ENCODE data around the gene CDH8. TPM values are rescaled to one million over a fixed set of nuclear protein-coding genes. Genes with fewer than 3 reads are reported as not detected.
"Not testable (repeated sequence)": the region's sequence is repeated elsewhere in the genome, so short reads cannot be mapped to it uniquely, and the experiment has no call there.

The CDH8 gene
- total RNA-seq, 1 donor from 2014 or later, result not detected

DNA sequence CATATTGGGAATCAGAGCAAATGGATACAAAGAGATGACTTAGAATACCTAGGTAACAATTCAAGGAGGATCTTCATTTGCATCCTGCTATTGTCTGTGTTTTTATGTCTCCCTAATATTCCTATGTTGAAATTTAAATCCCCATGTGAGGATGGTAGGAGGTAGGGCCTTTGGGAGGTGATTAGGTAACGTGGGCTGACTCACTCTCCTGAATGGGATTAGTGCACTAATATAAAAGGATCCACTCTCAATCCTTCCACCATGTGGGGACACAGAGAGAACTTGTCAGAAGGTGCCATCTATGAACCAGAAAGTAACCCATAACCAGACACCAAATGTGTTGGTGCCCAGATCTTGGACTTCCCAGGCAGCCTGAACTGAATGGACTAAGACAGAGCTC is 83.4 kb downstream of the CDH8 start:
- DNase-seq (ENCODE audit: missing footprints), result no peak
- no peak for ATAC-seq
- intact Hi-C loops (cut with DNase I), result no loop called here

DNA sequence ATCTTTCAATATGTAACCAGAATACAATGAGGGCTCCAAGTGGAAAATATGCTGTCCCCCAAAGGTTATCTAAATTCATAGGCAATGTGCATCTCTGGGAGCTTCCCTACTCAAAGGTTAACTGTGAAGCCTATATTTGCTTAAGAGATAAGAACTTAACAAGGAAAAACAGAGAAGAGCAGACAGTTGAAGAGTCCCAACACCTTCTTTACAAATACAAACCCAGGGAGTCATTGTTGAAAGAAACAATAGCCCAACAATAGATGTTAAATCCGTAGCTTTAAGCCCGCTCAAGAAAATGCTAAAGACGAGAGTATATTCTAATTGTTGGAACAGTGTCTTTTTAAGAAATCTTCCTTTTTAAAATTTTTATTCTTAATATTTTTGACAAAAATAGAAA is 87.8 kb downstream of the CDH8 start:
- ATAC-seq (no peak), DNase-seq (ENCODE audit: missing footprints) (no peak)
- intact Hi-C loops (cut with DNase I), result no loop called here

DNA sequence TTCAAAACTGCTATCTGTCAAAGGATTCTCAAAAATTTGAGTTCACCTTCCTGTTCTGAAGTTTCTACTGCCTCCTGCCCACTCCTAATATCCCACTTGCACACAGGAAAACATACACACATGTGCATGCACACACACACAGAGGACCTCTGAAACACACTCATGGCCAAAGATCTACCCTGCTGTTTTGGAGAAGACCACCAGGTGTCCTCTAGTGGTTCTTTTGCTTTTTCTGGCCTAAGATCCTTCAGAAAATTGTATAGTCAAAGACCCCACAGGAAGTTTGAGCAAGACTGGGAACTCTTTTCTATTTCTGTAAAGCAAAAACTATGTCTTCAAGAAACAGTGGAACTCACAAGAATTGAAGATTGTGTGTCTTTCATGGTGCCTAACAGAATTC is 90.2 kb downstream of the CDH8 start:
- ATAC-seq, result no peak
- intact Hi-C loops (cut with DNase I), result no loop called here
- DNase-seq (ENCODE audit: missing footprints), result no peak

DNA sequence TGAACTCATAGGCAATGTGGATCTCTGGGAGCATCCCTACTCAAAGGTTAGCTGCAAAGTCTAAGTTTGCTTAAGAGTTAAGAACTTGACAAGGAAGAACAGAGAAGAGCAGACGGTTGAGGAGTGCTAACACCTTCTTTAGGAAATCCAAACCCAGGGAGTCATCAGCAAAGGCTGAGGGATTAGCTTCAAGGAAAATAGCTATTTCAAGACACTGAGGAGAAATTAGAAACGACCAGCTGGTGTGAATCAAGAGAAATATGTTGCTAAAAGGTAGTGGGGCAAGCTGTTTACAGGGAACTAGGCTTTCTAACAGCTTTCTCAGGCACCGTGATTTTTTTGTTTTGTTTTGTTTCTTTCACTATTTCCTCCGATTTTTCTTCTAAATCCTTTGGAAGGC is 90.7 kb downstream of the CDH8 start:
- intact Hi-C loops (cut with DNase I), result no loop called here
- DNase-seq (ENCODE audit: missing footprints), result no peak

DNA sequence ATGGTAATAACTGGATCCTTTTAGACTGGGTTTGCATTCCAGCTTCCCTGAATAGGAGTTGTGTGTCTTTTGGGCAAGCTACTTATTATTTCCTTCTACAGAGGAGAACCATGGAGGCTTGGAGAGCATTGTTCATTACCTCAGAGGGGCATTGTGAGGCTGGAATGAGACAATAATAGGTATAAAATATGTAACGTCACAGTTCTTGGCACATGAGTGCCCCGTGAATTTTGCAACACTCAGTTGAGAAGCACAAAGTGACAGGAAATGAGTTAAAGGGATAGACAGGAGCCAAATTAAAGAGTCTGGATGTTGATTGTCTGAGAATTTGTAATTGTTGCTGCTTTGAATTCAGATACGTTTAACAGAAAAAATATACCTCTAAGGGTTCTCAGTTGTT is 92.2 kb downstream of the CDH8 start:
- DNase-seq (ENCODE audit: missing footprints) (no peak), ATAC-seq (no peak)
- intact Hi-C loops (cut with DNase I), result no loop called here

More for the DNA sequence above, 90.7 kb downstream of the CDH8 start:
- no peak for ATAC-seq

DNA sequence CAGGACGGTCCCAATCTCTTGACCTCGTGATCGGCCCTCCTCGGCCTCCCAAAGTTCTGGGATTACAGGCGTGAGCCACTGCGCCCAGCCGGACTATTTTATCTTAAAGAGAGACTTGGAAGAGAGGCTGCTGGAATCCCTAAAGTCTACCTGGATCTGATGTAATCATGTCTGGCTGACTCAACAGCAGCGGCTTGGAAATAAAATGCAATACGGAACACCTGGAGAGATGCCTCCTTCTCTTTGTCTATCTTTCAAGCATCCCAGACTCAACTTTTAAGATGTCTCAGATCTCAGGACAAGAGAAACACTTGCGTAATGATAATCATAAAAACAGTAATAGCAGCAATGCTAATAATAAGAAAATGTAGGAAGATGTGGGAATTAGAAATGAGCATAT is 95.6 kb downstream of the CDH8 start:
- ATAC-seq, result no peak
- intact Hi-C loops (cut with DNase I), result no loop called here
- no peak for DNase-seq (ENCODE audit: missing footprints)

DNA sequence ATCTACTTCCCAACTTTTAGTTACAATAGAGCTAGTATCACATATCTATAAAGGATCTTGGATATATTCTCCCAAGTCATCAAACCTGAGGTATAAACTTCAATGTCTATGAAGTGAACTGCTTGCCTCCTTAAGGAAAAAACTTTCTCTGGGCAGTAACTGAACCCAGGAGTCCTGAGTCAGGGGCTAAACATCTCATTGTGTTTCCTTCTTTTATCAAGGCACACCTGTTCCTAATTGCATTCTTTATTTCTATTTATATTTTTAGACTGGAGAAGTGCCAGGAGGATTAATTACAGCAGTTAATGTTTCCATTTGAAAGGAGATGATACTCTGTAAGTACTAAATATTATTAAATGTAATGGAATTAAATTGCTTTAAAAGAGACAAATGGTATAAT is 98.6 kb downstream of the CDH8 start:
- no peak for ATAC-seq

DNA sequence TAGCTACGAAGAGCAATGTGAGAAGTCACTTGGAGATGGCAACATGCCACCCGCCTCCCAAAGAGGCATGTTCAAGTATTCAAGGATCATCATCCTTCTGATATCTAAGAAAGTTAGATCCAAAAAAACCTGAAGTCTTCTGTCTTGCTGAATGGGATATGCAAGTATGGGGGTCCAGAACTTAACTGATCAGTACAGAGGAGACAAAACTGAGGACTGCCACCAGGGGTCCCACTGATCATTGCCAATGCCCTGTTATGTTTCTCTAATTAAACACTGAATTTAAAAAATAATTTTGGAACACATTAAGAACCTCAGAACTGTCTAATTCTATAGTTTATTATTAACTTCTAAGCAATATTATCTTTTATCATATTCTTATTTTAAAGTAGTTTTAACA is 99.7 kb downstream of the CDH8 start:
- DNase-seq (ENCODE audit: missing footprints) (no peak), ATAC-seq (no peak)
- intact Hi-C loops (cut with DNase I), result no loop called here

More for the DNA sequence above, 98.6 kb downstream of the CDH8 start:
- DNase-seq (ENCODE audit: missing footprints), result no peak
- intact Hi-C loops (cut with DNase I), result no loop called here

DNA sequence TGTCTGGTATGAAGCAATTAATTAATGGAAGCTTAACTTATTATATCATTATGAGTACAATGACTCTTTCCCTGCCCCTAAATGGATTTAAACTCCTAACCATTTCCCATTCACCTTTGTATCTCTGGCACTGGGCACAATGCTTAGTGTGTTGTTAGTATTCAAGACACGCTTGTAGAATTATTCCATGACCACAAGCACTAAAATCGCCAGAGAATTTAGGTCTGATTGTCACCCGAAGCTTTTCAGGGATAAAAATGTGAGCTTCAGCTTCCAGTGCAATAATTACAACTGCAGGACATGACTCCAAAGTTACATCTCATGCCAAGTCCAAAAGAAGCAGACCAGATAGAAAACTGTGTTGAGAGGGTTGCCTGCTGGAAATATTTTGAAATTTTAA is 101.6 kb downstream of the CDH8 start:
- no peak for ATAC-seq
- no peak for DNase-seq (ENCODE audit: missing footprints)
- intact Hi-C loops (cut with DNase I), result no loop called here

DNA sequence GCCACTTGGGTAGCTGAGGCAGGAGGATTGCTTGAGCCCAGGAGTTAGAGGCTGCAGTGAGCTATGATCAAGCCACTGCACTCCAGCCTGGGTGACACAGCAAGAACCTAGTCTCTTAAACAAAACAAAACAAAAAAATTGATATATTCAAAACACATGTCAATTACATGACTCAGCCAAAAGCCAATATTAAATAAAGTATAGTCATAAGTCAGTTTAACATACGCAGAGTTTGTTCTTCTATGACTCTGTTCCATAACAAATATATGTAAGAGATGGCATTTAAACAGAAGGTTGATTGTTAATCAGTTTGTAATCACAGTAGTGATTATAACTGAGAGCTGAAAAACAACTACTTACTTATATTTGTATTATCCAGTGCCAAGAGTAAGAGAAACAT is 106.5 kb downstream of the CDH8 start:
- intact Hi-C loops (cut with DNase I), result no loop called here
- ATAC-seq, result no peak
- no peak for DNase-seq (ENCODE audit: missing footprints)

DNA sequence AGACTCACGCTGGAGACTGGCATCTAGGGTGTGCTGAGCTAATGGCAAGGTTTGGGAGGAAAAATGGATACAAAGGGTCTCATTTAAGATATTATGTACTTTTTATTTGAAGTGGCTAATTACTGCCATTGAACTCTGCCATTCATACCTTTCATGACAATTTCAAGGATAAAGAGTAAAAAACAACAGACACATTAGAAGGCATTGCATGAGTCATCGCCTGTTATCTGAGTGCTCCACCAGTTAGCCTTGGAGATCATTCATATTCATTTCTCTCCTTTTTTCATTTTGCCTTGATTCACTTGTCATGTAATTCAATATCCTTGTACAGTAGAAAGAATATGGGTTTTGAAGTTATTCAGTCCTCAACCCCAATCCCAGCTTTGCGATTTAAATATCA is 109.5 kb downstream of the CDH8 start:
- intact Hi-C loops (cut with DNase I), result no loop called here
- ATAC-seq (no peak), DNase-seq (ENCODE audit: missing footprints) (no peak)

DNA sequence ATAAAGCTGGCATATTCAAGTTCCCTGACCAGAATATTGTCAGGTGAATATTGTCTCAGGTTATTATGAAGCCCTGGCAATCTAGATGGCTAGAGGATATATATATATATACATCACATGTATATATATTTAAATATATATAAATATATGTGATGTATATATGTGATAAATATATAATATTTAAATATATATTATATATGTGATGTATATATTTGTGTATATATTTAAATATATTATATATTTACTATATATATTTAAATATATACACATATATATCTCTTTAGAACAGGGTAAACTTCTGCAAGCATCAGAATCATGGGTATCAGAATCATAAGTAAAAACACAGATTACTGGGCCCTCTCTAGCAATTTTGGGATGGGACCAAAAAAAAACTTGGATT is 112.6 kb downstream of the CDH8 start:
- no peak for ATAC-seq
- intact Hi-C loops (cut with DNase I), result no loop called here
- DNase-seq (ENCODE audit: missing footprints), result no peak

DNA sequence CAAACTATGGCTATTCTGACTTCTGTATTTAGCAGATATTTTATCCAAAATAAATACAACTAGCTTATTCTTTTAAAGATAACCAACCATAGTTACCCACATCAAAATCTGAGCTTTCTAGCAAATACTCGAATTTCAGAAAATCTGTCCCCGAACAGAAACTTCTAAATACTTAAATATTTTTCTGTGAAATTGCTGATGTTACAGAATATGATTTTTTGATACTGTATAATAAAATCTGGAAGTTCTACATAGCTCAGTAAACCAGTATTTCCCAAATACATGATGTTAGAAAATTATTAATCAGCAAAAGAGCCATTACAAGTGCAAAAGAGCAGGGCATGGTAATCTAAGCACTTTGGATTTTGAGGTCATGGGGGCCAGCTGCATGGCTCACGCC is 114.9 kb downstream of the CDH8 start:
- ATAC-seq, result no peak
- intact Hi-C loops (cut with DNase I), result no loop called here
- DNase-seq (ENCODE audit: missing footprints), result no peak

DNA sequence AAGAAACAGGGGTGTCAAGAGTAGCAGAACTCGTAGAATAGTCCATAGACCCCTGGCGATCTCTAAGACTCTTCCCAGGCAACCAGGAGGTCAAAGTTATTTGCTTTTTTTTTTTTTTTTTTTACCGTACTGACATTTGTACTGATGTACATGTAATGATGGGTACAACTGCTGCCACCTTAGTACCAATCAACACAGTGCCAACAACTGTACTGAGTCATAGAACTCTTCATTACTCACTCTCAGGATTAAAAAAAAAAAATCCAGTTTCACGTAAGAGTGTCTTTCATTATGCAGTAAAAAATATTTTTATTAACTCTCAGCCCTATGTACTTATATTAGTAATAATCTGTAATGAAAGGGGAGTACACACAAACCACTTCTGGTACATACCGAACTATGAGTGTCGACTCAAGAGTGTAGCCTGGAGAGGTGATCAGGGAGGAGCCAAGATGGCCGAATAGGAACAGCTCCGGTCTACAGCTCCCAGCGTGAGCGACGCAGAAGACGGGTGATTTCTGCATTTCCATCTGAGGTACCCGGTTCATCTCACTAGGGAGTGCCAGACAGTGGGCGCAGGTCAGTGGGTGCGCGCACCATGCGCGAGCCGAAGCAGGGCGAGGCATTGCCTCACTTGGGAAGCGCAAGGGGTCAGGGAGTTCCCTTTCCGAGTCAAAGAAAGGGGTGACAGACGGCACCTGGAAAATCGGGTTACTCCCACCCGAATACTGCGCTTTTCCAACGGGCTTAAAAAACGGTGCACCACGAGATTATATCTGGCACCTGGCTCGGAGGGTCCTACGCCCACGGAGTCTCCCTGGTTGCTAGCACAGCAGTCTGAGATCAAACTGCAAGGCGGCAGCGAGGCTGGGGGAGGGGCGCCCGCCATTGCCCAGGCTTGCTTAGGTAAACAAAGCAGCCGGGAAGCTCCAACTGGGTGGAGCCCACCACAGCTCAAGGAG is 118.1 kb downstream of the CDH8 start:
- DNase-seq (ENCODE audit: missing footprints); ATAC-seq; intact Hi-C loops (cut with DNase I): not testable (repeated sequence)

DNA sequence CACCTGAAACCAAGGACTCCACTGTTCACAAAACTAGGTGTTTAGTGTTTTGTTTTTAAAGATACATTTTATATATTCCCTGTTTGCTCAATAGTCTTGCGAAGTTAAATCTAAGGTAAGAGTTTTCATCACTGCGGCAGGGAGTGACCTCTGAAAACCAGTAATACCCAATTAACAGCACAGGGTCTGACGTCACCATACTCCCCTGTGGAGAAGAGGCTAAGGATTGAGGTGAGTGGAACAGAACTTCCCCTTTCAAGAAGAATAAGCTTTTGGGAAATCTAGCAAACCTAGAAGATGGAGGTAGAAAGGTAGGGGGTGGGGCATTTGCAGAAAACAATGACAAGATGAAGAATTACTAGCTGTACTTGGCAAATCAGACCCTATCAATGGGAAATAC is 120.7 kb downstream of the CDH8 start:
- ATAC-seq, result no peak
- DNase-seq (ENCODE audit: missing footprints), result no peak
- intact Hi-C loops (cut with DNase I), result no loop called here

DNA sequence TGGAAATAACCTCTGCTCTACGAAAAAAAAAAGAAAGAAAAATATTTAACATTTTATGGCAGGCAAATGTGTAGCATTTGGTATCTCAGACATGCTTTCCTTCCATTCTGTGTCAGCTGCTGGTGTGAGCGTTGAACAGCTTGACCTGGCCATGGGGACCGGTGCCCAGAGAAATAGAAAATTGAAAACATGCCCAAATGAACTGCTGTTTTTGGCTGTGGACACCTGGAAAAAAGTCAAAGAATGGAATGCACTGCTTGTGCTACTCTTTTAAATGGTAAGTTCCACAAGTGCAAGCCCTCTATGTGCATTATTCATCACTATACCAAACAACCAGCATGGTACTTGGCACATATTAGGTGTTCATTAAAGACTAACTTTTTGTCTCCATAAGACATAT is 127.2 kb downstream of the CDH8 start:
- intact Hi-C loops (cut with DNase I), result no loop called here
- no peak for ATAC-seq
- no peak for DNase-seq (ENCODE audit: missing footprints)

DNA sequence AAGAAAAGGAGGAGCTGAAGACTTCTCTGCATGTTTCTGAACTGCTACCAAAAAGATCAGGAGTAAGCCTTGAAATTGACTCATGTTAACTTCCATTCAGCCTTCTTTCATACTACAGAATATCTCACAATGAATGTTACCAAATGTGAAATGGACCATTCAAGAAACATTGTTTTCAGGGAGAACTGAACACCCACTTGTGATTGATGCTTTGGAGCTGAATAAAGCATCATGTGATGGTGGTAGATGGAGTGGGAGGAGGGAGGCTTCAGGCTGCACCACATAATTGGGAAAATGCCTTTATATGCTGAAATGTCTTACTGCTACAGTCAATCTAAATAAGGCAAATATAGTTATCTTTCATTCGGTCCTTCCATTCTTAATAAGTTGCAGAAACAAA is 127.8 kb downstream of the CDH8 start:
- DNase-seq (ENCODE audit: missing footprints) (no peak), ATAC-seq (no peak)
- intact Hi-C loops (cut with DNase I), result no loop called here

DNA sequence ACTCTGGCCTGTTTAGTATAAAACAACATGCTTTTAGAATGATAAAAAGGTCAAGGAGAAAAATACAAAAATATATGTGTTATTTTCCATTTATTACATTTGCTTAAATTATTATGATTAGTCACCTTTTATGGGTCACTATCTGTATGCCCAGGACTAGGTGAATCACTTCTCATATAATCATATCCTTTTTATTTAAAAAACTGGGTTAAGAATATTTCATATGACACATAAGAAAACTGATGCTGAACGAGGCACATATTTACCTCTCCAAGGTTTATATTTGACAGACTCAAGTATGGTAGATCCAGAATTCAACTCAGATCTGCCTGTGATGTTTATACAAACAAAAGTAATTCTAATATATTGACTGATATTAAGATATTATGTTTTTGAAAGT is 134.5 kb downstream of the CDH8 start:
- no peak for DNase-seq (ENCODE audit: missing footprints)
- no peak for ATAC-seq

DNA sequence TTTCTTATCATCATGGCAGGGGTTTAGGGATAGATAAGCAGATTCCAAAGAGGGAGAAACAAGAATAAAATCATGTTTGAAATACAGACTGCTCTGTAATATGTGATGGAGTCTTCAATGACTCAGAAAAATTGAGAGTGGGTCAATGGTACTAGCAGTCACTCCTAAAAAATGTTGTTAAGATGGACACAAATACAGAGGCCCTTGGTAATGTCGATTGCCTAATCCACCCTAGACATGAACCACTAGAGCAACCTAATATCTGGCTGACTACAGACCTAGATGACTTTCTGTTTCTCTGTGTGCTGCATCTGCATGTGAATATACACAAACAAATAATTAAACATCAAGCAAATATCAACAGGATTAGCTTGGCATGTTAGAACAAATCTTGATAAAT is 135.8 kb downstream of the CDH8 start:
- no peak for ATAC-seq
- intact Hi-C loops (cut with DNase I), result no loop called here

More for the DNA sequence above, 134.5 kb downstream of the CDH8 start:
- intact Hi-C loops (cut with DNase I), result no loop called here

DNA sequence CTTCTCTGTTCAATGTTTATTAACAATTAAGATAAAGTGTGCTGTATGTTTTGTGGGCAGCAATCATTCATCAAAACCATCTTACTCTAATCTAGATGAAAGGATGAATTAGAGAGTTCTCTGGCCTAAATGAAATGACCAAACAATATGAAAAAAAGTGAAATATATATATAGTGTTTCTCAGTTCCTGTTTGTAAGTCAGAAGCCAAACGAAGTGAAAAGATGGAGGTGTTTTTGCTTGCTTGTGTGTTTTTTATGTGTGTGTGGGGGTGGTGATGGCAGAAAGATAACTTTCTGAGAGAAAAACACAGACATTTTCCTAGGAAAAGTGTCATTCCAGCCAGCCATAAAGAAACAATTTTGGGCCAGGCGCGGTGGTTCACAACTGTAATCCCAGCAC is 138.6 kb downstream of the CDH8 start:
- ATAC-seq, result no peak
- intact Hi-C loops (cut with DNase I), result no loop called here
- DNase-seq (ENCODE audit: missing footprints), result no peak

More for the DNA sequence above, 135.8 kb downstream of the CDH8 start:
- no peak for DNase-seq (ENCODE audit: missing footprints)

DNA sequence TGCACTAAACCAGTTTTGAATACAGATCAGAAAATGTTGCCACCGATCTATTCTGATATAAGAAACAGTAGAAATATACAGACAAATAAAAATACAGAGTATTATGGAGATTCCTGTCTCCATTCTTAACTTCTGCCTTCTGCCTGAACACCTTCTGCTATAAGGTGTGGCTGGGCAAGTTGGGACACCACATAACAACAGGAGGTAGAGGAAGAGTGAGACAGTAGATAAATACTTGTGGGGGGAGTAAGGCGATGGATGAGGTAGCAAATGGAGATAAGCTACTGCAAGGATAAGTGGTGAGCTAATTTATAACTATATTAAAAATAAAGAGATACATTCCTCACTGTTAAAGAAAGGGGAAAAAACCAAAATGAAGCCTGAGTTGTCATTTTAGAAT is 143.7 kb downstream of the CDH8 start:
- intact Hi-C loops (cut with DNase I), result no loop called here
- no peak for ATAC-seq

More for the DNA sequence above, 143.7 kb downstream of the CDH8 start:
- DNase-seq (ENCODE audit: missing footprints), result no peak
